BLaER1 treated with 17β-estradiol and CSF1 and Interleukin-3, amounts not matched to agents 10 nM and 100 nM (cell line): ENCODE results near the gene ARF6.
"Not testable (repeated sequence)": the region's sequence is repeated elsewhere in the genome, so short reads cannot be mapped to it uniquely, and the experiment has no call there.

ENCODE experiments used
- H3K27ac ChIP-seq, 11 experiments: shearing (Covaris generic); formaldehyde crosslinking; 2 replicates each; pipeline ENCODE4 v1.8.1; 2022
- H3K27me3 ChIP-seq, 11 experiments: shearing (Covaris generic); formaldehyde crosslinking; 2 replicates each; pipeline ENCODE4 v1.8.1; 2022
- H3K36me3 ChIP-seq, 11 experiments: shearing (Covaris generic); formaldehyde crosslinking; 2 replicates each; pipeline ENCODE4 v1.8.1; 2022
- H3K4me1 ChIP-seq, 10 experiments: shearing (Covaris generic); formaldehyde crosslinking; 2 replicates each; pipeline ENCODE4 v1.8.1; 2022
- H3K4me2 ChIP-seq, 11 experiments: shearing (Covaris generic); formaldehyde crosslinking; 2 replicates each; pipeline ENCODE4 v1.8.1; 2022
- H3K4me3 ChIP-seq, 10 experiments: shearing (Covaris generic); formaldehyde crosslinking; 2 replicates each; pipeline ENCODE4 v1.8.1; 2022
- H3K9ac ChIP-seq, 11 experiments: shearing (Covaris generic); formaldehyde crosslinking; 2 replicates each; pipeline ENCODE4 v1.8.1; 2022
- H3K9me3 ChIP-seq, 11 experiments: shearing (Covaris generic); formaldehyde crosslinking; replicated peaks in 1 of 11; 2 replicates each; pipeline ENCODE4 v1.8.1; 2022
- H4K20me1 ChIP-seq, 11 experiments: shearing (Covaris generic); formaldehyde crosslinking; 2 replicates each; pipeline ENCODE4 v1.8.1; 2022
- Cebpa-rat ChIP-seq, 11 experiments: shearing (Covaris generic); IDR thresholded peaks; 2 replicates each; pipeline ENCODE4 v1.8.1; 2022

Gene ARF6

DNA sequence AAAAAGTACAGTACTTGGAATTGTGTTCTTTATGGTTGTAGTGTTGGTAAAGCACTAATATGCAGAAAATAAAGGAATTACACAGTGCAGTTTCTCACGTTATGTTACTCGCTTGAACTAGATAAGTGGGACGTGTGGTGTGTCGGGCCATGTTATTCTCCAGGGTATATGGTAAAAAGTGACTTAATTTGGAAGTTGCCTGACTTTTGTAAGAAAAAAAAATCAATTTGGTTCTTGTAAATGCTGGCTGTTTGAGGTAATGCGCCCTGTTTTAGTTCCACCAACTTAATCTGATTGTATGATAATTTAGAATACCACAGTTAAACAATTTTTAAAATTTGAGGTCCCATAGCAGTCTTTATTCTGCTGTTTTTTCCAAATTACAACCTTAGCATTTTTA, 4.1 kb downstream of the ARF6 start:
- Histone ChIP-seq H4K20me1 (peaks cover 44 to 74% (median 62%) of the 10 kb centered on the region in 11 experiments), H3K9ac (peak overlapping the region in 8 of 11 experiments; percentile 8 to 100 (median 98); a peak in 12 of 22 replicates), H3K27me3 (no peaks in the 10 kb centered on the region), H3K36me3 (peaks cover 23 to 64% (median 40%) of the 10 kb centered on the region in 11 experiments; a peak in 21 of 22 replicates), H3K4me2 (peak overlapping the region; percentile 80 to 98 (median 87)), H3K9me3 (peaks cover 0 to 5% (median 0%) of the 10 kb centered on the region in 11 experiments; a peak in 2 of 22 replicates), H3K27ac (peak overlapping the region in 6 of 11 experiments; percentile 10 to 98 (median 55); a peak in 8 of 22 replicates), H3K4me1 (peaks cover 17 to 43% (median 33%) of the 10 kb centered on the region in 10 experiments), H3K4me3 (peak overlapping the region; percentile 79 to 99 (median 94); a peak in 17 of 20 replicates)
- TF ChIP-seq Cebpa-rat (IDR thresholded peaks at IDR 0.05) = no peak

DNA sequence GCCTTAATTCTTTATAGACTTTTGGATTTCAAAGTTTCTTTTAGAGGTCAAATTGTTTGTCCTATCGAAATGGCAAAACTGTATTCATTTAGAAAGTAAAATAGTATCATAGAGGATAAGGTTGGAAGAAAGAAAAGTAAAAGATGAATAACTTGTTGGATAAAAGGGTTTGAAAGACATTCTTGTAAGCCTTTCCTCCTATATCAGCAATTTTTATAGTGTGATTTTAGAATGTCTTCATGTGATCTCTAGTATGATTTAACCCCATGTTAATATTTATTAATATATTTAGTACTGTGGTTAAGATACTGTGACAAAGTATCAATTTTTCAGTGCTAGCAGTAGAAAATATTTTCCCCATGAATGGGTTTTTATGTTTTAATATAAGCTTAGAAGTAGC, 4.5 kb downstream of the ARF6 start:
- H3K4me3 ChIP-seq = peak overlapping the region in 9 of 10 experiments; percentile 79 to 99 (median 95); a peak in 14 of 20 replicates
- H3K27me3 ChIP-seq = no peaks in the 10 kb centered on the region
- H3K4me1 ChIP-seq = peaks cover 15 to 40% (median 31%) of the 10 kb centered on the region in 10 experiments
- TF ChIP-seq Cebpa-rat (IDR thresholded peaks at IDR 0.05) = no peak
- H3K9ac ChIP-seq = peak overlapping the region in 7 of 11 experiments; percentile 8 to 100 (median 98); a peak in 10 of 22 replicates
- H3K9me3 ChIP-seq = peaks cover 0 to 5% (median 0%) of the 10 kb centered on the region in 11 experiments; a peak in 2 of 22 replicates
- peaks cover 23 to 64% (median 40%) of the 10 kb centered on the region in 11 experiments; a peak in 21 of 22 replicates for H3K36me3 ChIP-seq
- H4K20me1 ChIP-seq = peaks cover 44 to 74% (median 62%) of the 10 kb centered on the region in 11 experiments
- peak overlapping the region in 5 of 11 experiments; percentile 12 to 98 (median 64); a peak in 8 of 22 replicates for H3K27ac ChIP-seq
- peak overlapping the region; percentile 80 to 98 (median 87); a peak in 21 of 22 replicates for H3K4me2 ChIP-seq

DNA sequence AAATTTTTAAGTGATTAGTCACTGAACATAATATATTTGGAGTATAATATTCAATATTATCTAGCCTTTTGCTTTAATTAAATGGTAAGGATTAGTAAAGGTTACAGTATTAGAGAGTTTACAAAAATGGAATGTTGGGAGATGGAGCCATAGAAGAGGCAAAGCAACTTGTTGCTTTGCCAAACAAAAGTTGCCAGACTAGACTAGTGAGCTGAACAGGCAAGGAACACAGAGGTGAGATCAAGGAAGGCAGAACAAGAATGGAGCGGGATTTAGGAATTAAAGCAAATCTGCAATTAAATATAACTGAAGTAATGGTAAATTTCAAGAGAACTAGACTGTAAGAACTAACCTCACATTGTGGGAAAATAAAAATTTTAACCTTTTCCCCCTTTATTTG, 5.1 kb downstream of the ARF6 start:
- peaks cover 15 to 40% (median 31%) of the 10 kb centered on the region in 10 experiments for H3K4me1 ChIP-seq

DNA sequence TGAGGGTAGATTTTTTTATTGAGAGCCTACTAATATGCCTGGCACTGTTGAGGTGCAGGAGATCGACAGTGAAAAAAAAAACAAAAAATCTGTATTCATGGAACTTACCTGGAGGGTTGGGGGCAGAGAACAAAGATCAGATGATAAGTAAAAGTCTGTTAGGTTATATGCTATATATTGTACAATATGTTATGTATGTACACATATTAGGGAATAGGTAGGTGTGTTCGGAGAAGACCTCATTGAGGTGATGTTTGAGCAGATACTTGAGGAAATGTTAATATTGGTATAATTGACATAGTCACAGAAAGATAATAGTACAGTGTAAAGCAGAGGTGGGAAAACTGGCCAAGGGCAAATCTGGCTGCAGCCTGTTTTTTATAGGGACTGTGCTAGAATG, 5.6 kb downstream of the ARF6 start:
- peak overlapping the region in 3 of 10 experiments; percentile 79 to 90 (median 88); a peak in 6 of 20 replicates for H3K4me3 ChIP-seq
- peaks cover 23 to 63% (median 39%) of the 10 kb centered on the region in 11 experiments; a peak in 21 of 22 replicates for H3K36me3 ChIP-seq
- H3K27me3 ChIP-seq = no peaks in the 10 kb centered on the region
- H3K9ac ChIP-seq = peak overlapping the region in 3 of 11 experiments; percentile 98 to 99 (median 98); a peak in 7 of 22 replicates
- TF ChIP-seq Cebpa-rat (IDR thresholded peaks at IDR 0.05) = no peak
- peak overlapping the region in 3 of 11 experiments; percentile 17 to 98 (median 98); a peak in 5 of 22 replicates for H3K27ac ChIP-seq
- H3K9me3 ChIP-seq = peaks cover 0 to 5% (median 0%) of the 10 kb centered on the region in 11 experiments; a peak in 2 of 22 replicates
- H3K4me2 ChIP-seq = peak overlapping the region in 9 of 11 experiments; percentile 22 to 98 (median 87); a peak in 14 of 22 replicates
- peaks cover 15 to 40% (median 31%) of the 10 kb centered on the region in 10 experiments for H3K4me1 ChIP-seq
- peaks cover 39 to 70% (median 56%) of the 10 kb centered on the region in 11 experiments for H4K20me1 ChIP-seq

More for the DNA sequence above, 5.1 kb downstream of the ARF6 start:
- peak overlapping the region in 3 of 11 experiments; percentile 98 to 99 (median 98); a peak in 8 of 22 replicates for H3K9ac ChIP-seq
- peaks cover 23 to 64% (median 40%) of the 10 kb centered on the region in 11 experiments; a peak in 21 of 22 replicates for H3K36me3 ChIP-seq
- no peak for TF ChIP-seq Cebpa-rat (IDR thresholded peaks at IDR 0.05)
- peak overlapping the region in 4 of 10 experiments; percentile 48 to 90 (median 84); a peak in 7 of 20 replicates for H3K4me3 ChIP-seq
- H3K4me2 ChIP-seq = peak overlapping the region; percentile 37 to 98 (median 87); a peak in 20 of 22 replicates
- H4K20me1 ChIP-seq = peaks cover 44 to 74% (median 61%) of the 10 kb centered on the region in 11 experiments
- peaks cover 0 to 5% (median 0%) of the 10 kb centered on the region in 11 experiments; a peak in 2 of 22 replicates for H3K9me3 ChIP-seq
- peak overlapping the region in 3 of 11 experiments; percentile 64 to 98 (median 98); a peak in 5 of 22 replicates for H3K27ac ChIP-seq
- H3K27me3 ChIP-seq = no peaks in the 10 kb centered on the region

DNA sequence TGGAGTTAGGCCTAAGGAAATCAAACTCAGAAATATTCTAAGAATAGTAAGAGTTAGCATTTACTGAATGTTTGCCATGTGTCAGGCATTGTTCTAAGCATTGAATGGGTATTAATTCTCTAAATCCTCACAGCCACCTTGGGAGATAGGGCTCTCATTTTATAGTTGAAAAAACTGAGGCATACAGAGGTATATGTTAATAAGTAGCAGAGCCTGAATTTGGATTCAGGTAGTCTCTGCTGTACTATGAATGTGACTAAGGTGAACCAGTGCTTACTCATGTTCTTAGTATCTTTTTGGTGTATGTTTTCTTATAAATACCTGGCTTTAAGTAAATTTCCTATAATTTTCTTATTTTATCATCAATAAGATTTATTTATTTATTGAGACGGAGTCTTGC, 8.1 kb downstream of the ARF6 start:
- H3K4me1 ChIP-seq = peaks cover 18 to 63% (median 33%) of the 10 kb centered on the region in 10 experiments
- H3K27ac ChIP-seq = no peak overlapping the region
- TF ChIP-seq Cebpa-rat (IDR thresholded peaks at IDR 0.05) = no peak
- peaks cover under 1 to 38% (median 14%) of the 10 kb centered on the region in 11 experiments; a peak in 15 of 22 replicates for H3K36me3 ChIP-seq
- no peak overlapping the region for H3K4me3 ChIP-seq
- no peaks in the 10 kb centered on the region for H3K9me3 ChIP-seq
- peaks cover 17 to 45% (median 31%) of the 10 kb centered on the region in 11 experiments; a peak in 19 of 22 replicates for H4K20me1 ChIP-seq
- peak overlapping the region in 1 of 11 experiments; percentile 41; a peak in 3 of 22 replicates for H3K4me2 ChIP-seq
- no peaks in the 10 kb centered on the region for H3K27me3 ChIP-seq
- no peak overlapping the region for H3K9ac ChIP-seq

DNA sequence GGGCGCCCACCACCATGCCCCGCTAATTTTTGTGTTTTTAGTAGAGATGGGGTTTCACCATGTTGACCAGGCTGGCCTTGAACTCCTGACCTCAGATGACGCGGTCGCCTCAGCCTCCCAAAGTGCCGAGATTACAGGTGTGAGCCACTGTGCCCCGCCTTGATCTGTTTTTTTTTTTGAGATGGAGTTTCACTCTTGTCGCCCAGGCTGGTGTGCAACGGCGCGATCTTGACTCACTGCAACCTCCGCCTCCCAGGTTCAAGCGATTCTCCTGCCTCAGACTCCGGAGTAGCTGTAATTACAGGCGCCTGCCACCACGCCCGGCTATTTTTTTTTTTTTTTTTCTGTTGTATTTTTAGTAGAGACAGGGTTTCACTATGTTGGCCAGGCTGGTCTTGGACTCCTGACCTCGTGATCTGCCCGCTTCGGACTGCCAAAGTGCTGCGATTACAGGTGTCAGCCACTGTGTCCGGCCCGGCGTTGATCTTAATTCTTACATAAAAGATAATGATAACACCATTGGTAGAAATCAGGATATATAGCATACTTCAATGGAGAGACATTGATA, 9.9 kb downstream of the ARF6 start:
- H3K9me3 ChIP-seq, H3K4me2 ChIP-seq, H3K4me3 ChIP-seq, H3K27ac ChIP-seq, H3K27me3 ChIP-seq, H3K9ac ChIP-seq: not testable (repeated sequence)
- H3K36me3 ChIP-seq = peaks cover 0 to 21% (median 4%) of the 10 kb centered on the region in 11 experiments; a peak in 10 of 22 replicates
- H3K4me1 ChIP-seq = peaks cover 10 to 74% (median 37%) of the 10 kb centered on the region in 10 experiments; a peak in 19 of 20 replicates
- peaks cover 6 to 27% (median 13%) of the 10 kb centered on the region in 11 experiments; a peak in 18 of 22 replicates for H4K20me1 ChIP-seq

DNA sequence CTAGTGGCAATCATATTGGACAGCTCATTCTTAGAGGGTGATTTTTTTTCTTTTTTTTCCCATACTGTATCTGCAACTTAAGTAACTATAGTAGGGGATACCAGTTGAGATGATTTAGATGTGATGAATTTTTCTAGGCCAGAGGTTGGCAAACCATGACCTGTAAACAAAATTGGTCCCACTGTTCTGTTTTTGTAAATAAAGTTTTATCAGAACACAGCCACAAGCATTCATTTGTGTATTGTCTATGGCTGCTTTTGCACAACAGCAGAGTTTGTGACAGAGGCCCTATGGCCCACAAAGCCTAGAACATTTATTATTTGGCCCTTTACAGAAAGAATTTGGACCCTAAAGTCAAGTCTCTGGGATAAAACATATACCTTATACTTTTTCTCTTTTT, 11.4 kb downstream of the ARF6 start:
- H3K27ac ChIP-seq = 0 out of 22 replicates have a peak overlapping the region, but pooled peaks of 1 of the 11 experiments have one; percentile 35
- H3K4me1 ChIP-seq = peaks cover 12 to 74% (median 36%) of the 10 kb centered on the region in 10 experiments; a peak in 19 of 20 replicates
- TF ChIP-seq Cebpa-rat (IDR thresholded peaks at IDR 0.05) = no peak
- H4K20me1 ChIP-seq = peaks cover 0 to 12% (median 0%) of the 10 kb centered on the region in 11 experiments; a peak in 5 of 22 replicates
- H3K9me3 ChIP-seq = 0 out of 22 replicates have a peak, but pooled peaks cover 0 to under 1% (median 0%) of the 10 kb centered on the region in 11 experiments
- no peaks in the 10 kb centered on the region for H3K27me3 ChIP-seq
- H3K36me3 ChIP-seq = peaks cover 0 to 9% (median 0%) of the 10 kb centered on the region in 11 experiments; a peak in 5 of 22 replicates
- no peak overlapping the region for H3K4me3 ChIP-seq
- no peak overlapping the region for H3K9ac ChIP-seq
- H3K4me2 ChIP-seq = peak overlapping the region in 2 of 11 experiments; percentile 72 to 78; a peak in 1 of 22 replicates

DNA sequence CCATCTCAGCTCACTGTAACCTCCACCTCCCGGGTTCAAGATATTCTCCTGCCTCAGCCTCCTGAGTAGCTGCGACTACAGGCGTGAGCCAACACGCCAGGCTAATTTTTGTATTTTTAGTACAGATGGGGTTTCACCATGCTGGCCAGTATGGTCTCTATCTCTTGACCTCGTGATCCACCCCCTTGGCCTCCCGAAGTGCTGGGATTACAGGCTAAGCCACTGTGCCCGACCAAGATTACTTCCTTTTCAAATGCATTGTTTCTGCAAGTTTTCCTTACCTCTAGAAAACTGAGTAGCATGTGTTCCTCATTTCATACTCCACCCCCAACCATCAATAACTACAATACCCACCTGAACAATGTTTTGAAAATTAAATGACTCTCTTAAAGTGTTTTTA, 13.1 kb downstream of the ARF6 start:
- Histone ChIP-seq H3K4me3 (no peak overlapping the region), H3K9me3 (0 out of 22 replicates have a peak, but pooled peaks cover 0 to 3% (median 0%) of the 10 kb centered on the region in 11 experiments), H4K20me1 (no peaks in the 10 kb centered on the region), H3K36me3 (no peaks in the 10 kb centered on the region; a peak in 1 of 22 replicates), H3K9ac (no peak overlapping the region; a peak in 2 of 22 replicates), H3K4me1 (peaks cover 12 to 76% (median 35%) of the 10 kb centered on the region in 10 experiments; a peak in 19 of 20 replicates), H3K4me2 (peak overlapping the region in 6 of 11 experiments; percentile 72 to 92 (median 80); a peak in 12 of 22 replicates), H3K27me3 (no peaks in the 10 kb centered on the region), H3K27ac (peak overlapping the region in 4 of 11 experiments; percentile 32 to 83 (median 58); a peak in 8 of 22 replicates)
- TF ChIP-seq Cebpa-rat (IDR thresholded peaks at IDR 0.05) = no peak
